Caco-2 (cell line): ENCODE measurements around the gene DARS2. TPM values are rescaled to one million over a fixed set of nuclear protein-coding genes. Genes with fewer than 3 reads are reported as not detected.
"Not testable (repeated sequence)": the region's sequence is repeated elsewhere in the genome, so short reads cannot be mapped to it uniquely, and the experiment has no call there.

ENCODE experiments used
- BruUV-seq: library from RNA; stranded (reverse); fragments of 400-500 nt; replicated peaks from 2 replicates; lab custom pipeline; 2021; lab: Mats Ljungman, UMichigan
- CTCF ChIA-PET: fragments of 300-600 bp; sonication (Branson Sonifier 250); formaldehyde crosslinking; loops from one replicate; lab custom pipeline; 2022; ENCODE audit warnings: antibody characterized with exemption; lab: Charles Lee
- POLR2A ChIA-PET: fragments of 300-600 bp; sonication (Branson Sonifier 250); formaldehyde crosslinking; loops from one replicate; lab custom pipeline; 2022; ENCODE audit warnings: antibody characterized with exemption; lab: Charles Lee
- DNase-seq, 2 experiments: peaks; one replicate each; pipeline versions ENCODE4 v3.0.0 to v3.0.0-alpha.2; 2020 to 2022
- H3K27me3 ChIP-seq: replicated peaks from 2 replicates; pipeline ENCODE4 v1.6.0; 2011; ENCODE audit warnings: low read length; ENCODE audit not compliant: control insufficient read depth, insufficient read depth
- H3K36me3 ChIP-seq: 2 replicates; pipeline ENCODE4 v1.5.1; 2011; ENCODE audit warnings: low read length; ENCODE audit not compliant: control insufficient read depth, insufficient read depth
- H3K4me1 ChIP-seq: fragments of 250-450 bp; sonication (Bioruptor Pico); 2 replicates; pipeline ENCODE4 v1.5.1; 2020; ENCODE audit warnings: mild to moderate bottlenecking
- H3K4me3 ChIP-seq: 2 replicates; pipeline ENCODE4 v1.5.1; 2011; ENCODE audit warnings: low read depth, mild to moderate bottlenecking, control low read depth, low read length
- H3K9me3 ChIP-seq: fragments of 250-450 bp; sonication (Bioruptor Pico); 2 replicates; pipeline ENCODE4 v1.5.1; 2020; ENCODE audit warnings: mild to moderate bottlenecking, moderate library complexity
- H3K27ac Mint-ChIP-seq: one replicate; pipeline ENCODE4 v1.8.0; 2022; ENCODE audit warnings: mixed read lengths; ENCODE audit not compliant: unreplicated experiment
- H3K27me3 Mint-ChIP-seq: one replicate; pipeline ENCODE4 v1.8.0; 2022; ENCODE audit warnings: mixed read lengths; ENCODE audit not compliant: insufficient read depth, unreplicated experiment
- H3K36me3 Mint-ChIP-seq: one replicate; pipeline ENCODE4 v1.8.0; 2022; ENCODE audit warnings: mild to moderate bottlenecking, mixed read lengths; ENCODE audit not compliant: insufficient read depth, unreplicated experiment
- H3K4me1 Mint-ChIP-seq: one replicate; pipeline ENCODE4 v1.8.0; 2022; ENCODE audit warnings: low read depth, mixed read lengths; ENCODE audit not compliant: unreplicated experiment
- H3K4me3 Mint-ChIP-seq: one replicate; pipeline ENCODE4 v1.8.0; 2022; ENCODE audit warnings: mild to moderate bottlenecking, moderate library complexity, mixed read lengths; ENCODE audit not compliant: unreplicated experiment
- H3K9me3 Mint-ChIP-seq: one replicate; pipeline ENCODE4 v1.8.0; 2022; ENCODE audit warnings: mixed read lengths; ENCODE audit not compliant: unreplicated experiment
- intact Hi-C: fragments of 100-400 bp; cut with micrococcal nuclease; formaldehyde crosslinking; loops from one replicate; pipeline ENCODE4 v1.10.0; 2022; ENCODE audit not compliant: unreplicated experiment
- total RNA-seq: library from RNA; stranded (reverse); gene quantifications from 2 replicates; pipeline ENCODE4 v1.2.3, GENCODE V29; 2022
- TF ChIP-seq, protein P1 (sequence below), 2 experiments: fragments of 200-600 bp in 1 of 2; IDR thresholded peaks; 1 replicate in 1 of 2; 2 replicates in 1 of 2; pipeline versions ENCODE4 v1.5.1 to v1.8.0; 2011 to 2022; ENCODE audit warnings: antibody characterized with exemption in 1 of 2, control low read depth in 1 of 2, inconsistent platforms in 1 of 2, low read depth in 1 of 2, low read length in 1 of 2, mild to moderate bottlenecking in 1 of 2, moderate library complexity in 1 of 2; ENCODE audit not compliant: insufficient read depth in 1 of 2, severe bottlenecking in 1 of 2, unreplicated experiment in 1 of 2

DARS2 gene
- total RNA-seq, 1 experiment from 2014 or later: 41.3 TPM

GRCh38 chr1:173798078-173798477 is 26.4 kb upstream of the DARS2 start:
- Mint-ChIP-seq H3K36me3 (peaks cover 27% of the 10 kb centered on the region), H3K9me3 (no peaks in the 10 kb centered on the region), H3K4me3 (no peak overlapping the region), H3K27ac (no peak overlapping the region), H3K27me3 (no peaks in the 10 kb centered on the region), H3K4me1 (no peaks in the 10 kb centered on the region)
- ChIA-PET POLR2A (no interaction called here), CTCF (no interaction called here)
- TF ChIP-seq, protein P1, sequence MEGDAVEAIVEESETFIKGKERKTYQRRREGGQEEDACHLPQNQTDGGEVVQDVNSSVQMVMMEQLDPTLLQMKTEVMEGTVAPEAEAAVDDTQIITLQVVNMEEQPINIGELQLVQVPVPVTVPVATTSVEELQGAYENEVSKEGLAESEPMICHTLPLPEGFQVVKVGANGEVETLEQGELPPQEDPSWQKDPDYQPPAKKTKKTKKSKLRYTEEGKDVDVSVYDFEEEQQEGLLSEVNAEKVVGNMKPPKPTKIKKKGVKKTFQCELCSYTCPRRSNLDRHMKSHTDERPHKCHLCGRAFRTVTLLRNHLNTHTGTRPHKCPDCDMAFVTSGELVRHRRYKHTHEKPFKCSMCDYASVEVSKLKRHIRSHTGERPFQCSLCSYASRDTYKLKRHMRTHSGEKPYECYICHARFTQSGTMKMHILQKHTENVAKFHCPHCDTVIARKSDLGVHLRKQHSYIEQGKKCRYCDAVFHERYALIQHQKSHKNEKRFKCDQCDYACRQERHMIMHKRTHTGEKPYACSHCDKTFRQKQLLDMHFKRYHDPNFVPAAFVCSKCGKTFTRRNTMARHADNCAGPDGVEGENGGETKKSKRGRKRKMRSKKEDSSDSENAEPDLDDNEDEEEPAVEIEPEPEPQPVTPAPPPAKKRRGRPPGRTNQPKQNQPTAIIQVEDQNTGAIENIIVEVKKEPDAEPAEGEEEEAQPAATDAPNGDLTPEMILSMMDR (IDR thresholded peaks at IDR 0.05; ENCODE audit: insufficient read depth in 1 of 2, low read depth in 1 of 2, low read length in 1 of 2, severe bottlenecking in 1 of 2, unreplicated experiment in 1 of 2): no peak
- H3K4me1 ChIP-seq: no peaks in the 10 kb centered on the region
- H3K27me3 ChIP-seq: no peaks in the 10 kb centered on the region
- H3K4me3 ChIP-seq: no peak overlapping the region
- no peaks in the 10 kb centered on the region for H3K36me3 ChIP-seq
- H3K9me3 ChIP-seq: no peaks in the 10 kb centered on the region
- intact Hi-C loops: no loop called here
- BruUV-seq: no TSS peak
- no peak for DNase-seq

- peaks cover 23% of the 10 kb centered on the region for H3K36me3 Mint-ChIP-seq
- DNase-seq, H3K27me3 ChIP-seq, H3K9me3 ChIP-seq, POLR2A ChIA-PET, intact Hi-C loops, BruUV-seq, H3K4me3 ChIP-seq, H3K9me3 Mint-ChIP-seq, H3K4me1 Mint-ChIP-seq, H3K4me1 ChIP-seq, H3K36me3 ChIP-seq, H3K4me3 Mint-ChIP-seq, H3K27me3 Mint-ChIP-seq, CTCF ChIA-PET, H3K27ac Mint-ChIP-seq: not testable (repeated sequence)
Measured at GRCh38 chr1:173799995-173800394, 24.5 kb upstream of the DARS2 start.

DNA sequence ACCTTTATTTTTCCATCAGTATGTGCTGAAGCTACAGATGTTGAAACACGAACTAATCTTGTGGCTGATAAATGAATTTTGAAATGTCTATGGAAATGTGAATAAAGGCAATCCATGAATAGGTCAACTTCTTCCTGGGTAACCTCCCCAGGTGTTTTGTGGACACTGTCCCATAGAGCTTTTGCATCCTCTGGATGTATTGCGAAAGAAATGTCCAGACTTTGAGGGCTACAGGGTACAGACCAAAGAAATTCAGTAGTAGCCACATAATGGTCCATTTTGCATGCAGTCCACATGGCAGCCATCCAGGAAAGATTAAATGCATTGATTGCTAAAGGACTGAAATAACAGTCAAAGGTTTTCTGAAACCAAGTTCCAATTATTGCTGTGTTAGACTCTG is 21.5 kb upstream of the DARS2 start:
- no peak for DNase-seq
- CTCF ChIA-PET: no interaction called here
- POLR2A ChIA-PET: no interaction called here
- Mint-ChIP-seq H3K27me3 (no peaks in the 10 kb centered on the region), H3K9me3 (no peaks in the 10 kb centered on the region), H3K4me1 (no peaks in the 10 kb centered on the region), H3K27ac (no peak overlapping the region), H3K4me3 (no peak overlapping the region), H3K36me3 (peaks cover 41% of the 10 kb centered on the region)
- TF ChIP-seq, protein P1 (IDR thresholded peaks at IDR 0.05; ENCODE audit: insufficient read depth in 1 of 2, low read depth in 1 of 2, low read length in 1 of 2, severe bottlenecking in 1 of 2, unreplicated experiment in 1 of 2): no peak
- Histone ChIP-seq H3K4me3 (no peak overlapping the region), H3K36me3 (peaks cover 1% of the 10 kb centered on the region; the same call in 1 of the 2 replicates), H3K27me3 (no peaks in the 10 kb centered on the region), H3K4me1 (no peaks in the 10 kb centered on the region), H3K9me3 (no peaks in the 10 kb centered on the region)
- intact Hi-C loops: no loop called here
- BruUV-seq: no TSS peak

GRCh38 chr1:173813654-173814053 is 10.8 kb upstream of the DARS2 start:
- H3K4me3 ChIP-seq, H3K4me3 Mint-ChIP-seq, H3K27me3 Mint-ChIP-seq, H3K4me1 ChIP-seq, H3K27me3 ChIP-seq, intact Hi-C loops, CTCF ChIA-PET, DNase-seq, H3K9me3 ChIP-seq, H3K36me3 ChIP-seq, BruUV-seq, POLR2A ChIA-PET, H3K4me1 Mint-ChIP-seq, H3K27ac Mint-ChIP-seq: not testable (repeated sequence)
- Mint-ChIP-seq H3K9me3 (peaks cover 26% of the 10 kb centered on the region), H3K36me3 (peaks cover 33% of the 10 kb centered on the region)
